Fibroblast of the aortic adventitia (primary cell): ENCODE data around the gene C21orf91. TPM values are rescaled to one million over a fixed set of nuclear protein-coding genes. Genes with fewer than 3 reads are reported as not detected.

Source experiments
- DNase-seq: peaks from one replicate; pipeline ENCODE4 v3.0.0-alpha.2; 2010; ENCODE audit warnings: low read depth
- H3K4me3 ChIP-seq: 2 replicates; pipeline ENCODE4 v1.5.1; 2011; ENCODE audit warnings: low read depth, mild to moderate bottlenecking, control low read depth, low read length, moderate library complexity
- CTCF ChIP-seq: IDR thresholded peaks from 2 replicates; pipeline ENCODE4 v1.5.1; 2011; ENCODE audit warnings: mild to moderate bottlenecking, low read length, control low read depth, inconsistent platforms; ENCODE audit not compliant: insufficient read depth
- total RNA-seq: library from RNA; depleted of rRNA; stranded (reverse); fragments of >200 nt; gene quantifications from 2 replicates; pipeline ENCODE4 v1.2.3, GENCODE V29; 2012; ENCODE audit warnings: low replicate concordance

C21orf91 gene
- total RNA-seq, 1 donor = 13.1 TPM

- DNase-seq = no peak
- TF ChIP-seq CTCF = no peak
- no peak overlapping the region for H3K4me3 ChIP-seq
These were observed 24.5 kb downstream of the C21orf91 start for GRCh38 chr21:17794518-17795145.

- peak; percentile 62 for DNase-seq
- no peak for TF ChIP-seq CTCF
- peak overlapping the region; percentile 51 for H3K4me3 ChIP-seq
These were observed 25.7 kb downstream of the C21orf91 start for GRCh38 chr21:17793246-17794123.

GRCh38 chr21:17789656-17790055 is 29.5 kb downstream of the C21orf91 start:
- TF ChIP-seq CTCF = no peak
- no peak for DNase-seq
- no peak overlapping the region for H3K4me3 ChIP-seq

GRCh38 chr21:17789069-17789468 is 30.1 kb downstream of the C21orf91 start:
- no peak for DNase-seq
- TF ChIP-seq CTCF = no peak
- no peak overlapping the region for H3K4me3 ChIP-seq

- TF ChIP-seq CTCF = no peak
- H3K4me3 ChIP-seq = no peak overlapping the region
- no peak for DNase-seq
These were observed 32.3 kb downstream of the C21orf91 start for GRCh38 chr21:17786851-17787181.

- TF ChIP-seq CTCF = no peak
- DNase-seq = no peak
- no peak overlapping the region for H3K4me3 ChIP-seq
These were observed 32.9 kb downstream of the C21orf91 start for GRCh38 chr21:17786071-17786850.
